GM18517 (cell line): ENCODE results near the gene DAB2IP.
"Not testable (repeated sequence)": the region's sequence is repeated elsewhere in the genome, so short reads cannot be mapped to it uniquely, and the experiment has no call there.

ENCODE experiments used
- ATAC-seq: cut with Tn5 transposase; IDR thresholded peaks from one replicate; pipeline ENCODE4 v1.9.1; 2021; ENCODE audit warnings: mild to moderate bottlenecking, moderate library complexity; ENCODE audit not compliant: unreplicated experiment

The DAB2IP gene

DNA sequence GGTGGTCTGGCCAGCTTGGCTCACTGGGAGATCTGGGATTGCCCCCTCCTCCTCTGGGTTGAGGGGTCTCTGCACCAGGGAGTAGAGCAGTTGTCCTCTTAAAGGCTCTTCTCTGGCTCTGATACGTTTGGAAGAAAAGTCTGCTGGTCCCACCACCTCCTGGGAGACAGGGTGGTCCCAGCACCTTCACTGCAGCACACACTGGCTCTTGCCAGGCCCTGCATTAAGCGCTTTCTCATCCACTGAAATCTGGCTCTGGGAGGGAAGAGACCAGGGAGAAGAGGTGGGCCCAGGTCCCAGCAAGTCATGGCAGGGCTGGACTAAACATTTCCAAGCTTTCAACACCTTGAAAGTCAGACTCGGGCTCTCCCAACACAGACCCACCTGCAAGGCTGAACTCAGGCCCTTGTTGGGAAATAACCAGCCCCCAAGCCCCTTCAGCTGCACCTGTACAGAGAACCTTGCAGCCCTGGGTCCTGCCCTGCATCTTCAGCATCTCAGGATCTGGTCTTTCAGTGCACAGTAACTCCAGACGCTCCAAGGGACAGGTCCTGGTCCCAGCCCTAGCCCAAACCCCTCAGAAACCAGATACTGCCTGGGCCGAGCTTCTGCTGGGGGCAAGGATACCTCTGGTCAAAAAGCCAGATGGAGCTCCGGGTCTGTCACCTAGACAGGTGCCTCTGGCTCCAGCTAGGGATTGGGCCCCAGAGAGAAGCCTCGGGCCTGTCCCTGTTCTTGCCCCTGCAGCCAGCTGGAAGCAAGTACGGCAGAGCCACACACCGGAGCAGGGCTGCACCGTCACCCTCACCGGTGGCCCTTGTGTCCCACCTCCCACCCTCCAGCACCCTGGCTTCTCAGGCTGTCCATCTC is 134.5 kb downstream of the DAB2IP start:
- ATAC-seq, result no peak

- no peak for ATAC-seq
These were observed 135.1 kb downstream of the DAB2IP start for GRCh38 chr9:121786543-121786948.

- no peak for ATAC-seq
These were observed 135.6 kb downstream of the DAB2IP start for GRCh38 chr9:121786998-121787422.

DNA sequence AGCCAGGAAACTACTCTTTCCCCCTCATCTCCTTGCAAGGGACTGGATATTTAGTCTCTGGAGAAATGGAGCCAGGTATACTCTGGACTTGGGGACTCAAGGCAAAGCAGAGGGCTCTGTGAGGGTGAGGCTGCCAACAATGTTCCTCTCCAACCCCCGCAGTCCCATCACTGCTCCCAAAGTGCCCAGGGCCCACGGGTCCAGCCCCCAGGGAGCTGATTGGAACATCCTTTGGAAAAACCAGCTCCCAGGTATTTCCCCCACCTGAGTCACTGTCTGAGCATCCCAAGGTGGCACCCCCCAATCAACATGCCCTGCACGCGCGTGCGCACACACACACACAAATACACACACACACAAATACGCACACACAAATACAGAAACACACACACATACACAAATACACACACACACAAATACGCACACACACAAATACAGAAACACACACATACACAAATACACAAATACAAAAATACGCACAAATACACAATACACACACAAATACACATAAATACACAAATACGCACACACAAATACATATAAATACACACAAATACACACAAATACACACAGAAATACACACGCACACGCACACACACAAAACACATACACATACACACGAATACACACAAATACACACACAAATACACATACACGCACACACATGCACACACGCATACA is 137.4 kb downstream of the DAB2IP start:
- ATAC-seq, result no peak

DNA sequence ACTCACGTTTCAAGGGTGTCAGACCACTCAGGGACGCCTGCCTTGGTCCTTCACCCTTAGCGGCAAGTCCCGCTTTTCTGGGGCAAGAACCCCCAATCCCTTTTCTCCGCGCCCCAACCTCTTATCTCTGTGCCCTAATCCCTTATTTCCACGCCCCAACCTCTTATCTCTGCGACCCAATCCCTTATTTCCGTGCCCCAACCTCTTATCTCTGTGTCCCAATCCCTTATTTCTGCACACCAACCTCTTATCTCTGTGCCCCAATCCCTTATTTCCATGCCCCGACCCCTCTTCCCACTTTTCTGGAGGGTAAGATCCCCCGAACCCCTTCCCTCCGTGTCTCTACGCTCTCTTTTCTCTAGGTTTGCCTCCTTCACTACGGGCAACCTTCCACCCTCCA is 139.4 kb downstream of the DAB2IP start:
- no peak for ATAC-seq

GRCh38 chr9:121792476-121792875 is 141.0 kb downstream of the DAB2IP start:
- ATAC-seq, result not testable (repeated sequence)

DNA sequence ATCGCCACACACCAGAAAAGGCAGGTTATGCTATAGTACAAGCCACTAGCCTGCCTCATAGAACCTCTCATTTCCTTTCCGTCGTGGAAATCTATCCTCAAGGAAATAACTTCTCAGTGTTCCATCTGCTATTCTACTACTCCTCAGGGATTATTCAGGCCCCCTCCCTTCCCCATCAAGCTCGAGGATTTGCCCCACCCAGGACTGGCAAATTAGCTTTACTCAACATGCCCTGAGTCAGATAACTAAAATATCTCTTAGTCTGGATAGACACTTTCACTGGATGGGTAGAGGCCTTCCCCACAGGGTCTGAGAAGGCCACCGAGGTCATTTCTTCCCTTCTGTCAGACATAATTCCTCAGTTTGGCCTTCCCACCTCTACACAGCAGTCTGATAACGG is 142.9 kb downstream of the DAB2IP start:
- ATAC-seq, result not testable (repeated sequence)

DNA sequence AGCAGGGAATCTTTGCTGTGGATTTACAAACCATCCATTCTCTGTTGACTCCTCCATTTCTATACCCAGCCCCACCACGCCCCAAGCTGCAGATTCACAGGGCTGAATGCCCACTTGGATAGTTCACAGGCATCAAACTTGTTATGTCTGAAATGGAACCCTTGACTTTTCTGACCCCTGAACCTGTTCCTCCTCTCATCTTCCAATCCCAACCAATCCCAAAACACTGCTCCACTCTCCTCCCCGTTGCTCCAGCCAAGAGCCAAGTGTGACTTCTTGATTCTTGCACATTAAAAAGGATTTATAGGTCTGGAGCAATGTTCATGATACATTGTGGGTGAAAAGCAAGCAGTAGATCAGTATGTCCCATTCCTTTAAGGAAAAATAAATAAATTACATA is 145.6 kb downstream of the DAB2IP start:
- no peak for ATAC-seq

DNA sequence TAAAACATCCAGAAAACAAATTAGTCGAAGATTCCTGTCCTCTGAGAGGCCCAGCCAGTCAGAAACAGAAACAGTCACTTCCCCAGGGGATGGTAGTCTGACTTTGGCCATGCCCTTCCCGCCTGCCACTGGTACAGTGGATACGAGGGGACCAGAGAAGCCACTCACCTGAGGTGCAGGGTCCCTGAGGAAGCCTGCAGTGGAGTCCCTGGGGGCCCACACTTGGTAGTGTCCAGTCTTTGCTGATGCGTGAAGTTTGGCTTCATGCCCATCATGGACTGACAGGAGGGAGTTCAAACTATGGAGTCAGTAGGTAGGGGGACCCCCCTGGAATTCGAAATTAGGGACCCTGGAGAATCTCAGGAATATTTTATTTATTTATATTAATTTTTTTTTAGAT is 147.5 kb downstream of the DAB2IP start:
- ATAC-seq, result no peak

- no peak for ATAC-seq
These were observed 148.9 kb downstream of the DAB2IP start for GRCh38 chr9:121800376-121800775.

DNA sequence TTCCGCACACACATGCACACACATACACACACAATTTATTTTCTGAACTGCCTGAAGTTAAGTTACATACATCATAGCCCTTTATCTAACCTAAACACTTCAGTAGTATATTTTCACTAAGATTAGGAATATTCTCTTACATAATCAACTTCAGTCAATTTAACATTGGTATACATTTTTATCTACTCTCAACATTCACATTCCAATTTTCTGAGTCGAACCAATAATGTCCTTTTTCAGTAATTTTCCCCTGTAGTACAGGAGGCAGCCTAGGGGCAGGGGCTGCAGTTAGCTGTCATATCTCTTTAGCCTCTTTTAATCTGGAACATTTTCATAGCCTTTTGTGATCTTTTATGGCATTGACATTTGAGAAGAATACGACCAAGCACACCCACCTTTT is 150.1 kb downstream of the DAB2IP start:
- no peak for ATAC-seq

DNA sequence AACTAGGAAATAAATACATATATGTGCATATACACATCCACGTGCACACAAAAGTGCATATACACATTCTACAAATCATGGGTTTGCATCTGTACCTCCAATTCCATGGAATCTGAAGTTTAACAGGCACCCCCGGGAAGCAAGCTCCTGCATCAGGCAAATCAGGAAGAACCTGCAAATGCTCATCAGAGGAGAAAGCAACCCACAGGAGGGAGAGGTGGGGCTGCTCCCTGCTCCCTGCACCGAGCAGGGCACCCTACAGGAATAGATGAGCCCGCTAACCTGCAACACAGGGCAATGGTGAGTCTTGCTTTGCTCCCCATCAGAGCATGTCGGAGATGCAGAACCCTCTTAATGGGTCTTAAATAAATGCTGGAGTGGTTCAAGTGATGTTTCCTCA is 151.3 kb downstream of the DAB2IP start:
- no peak for ATAC-seq

DNA sequence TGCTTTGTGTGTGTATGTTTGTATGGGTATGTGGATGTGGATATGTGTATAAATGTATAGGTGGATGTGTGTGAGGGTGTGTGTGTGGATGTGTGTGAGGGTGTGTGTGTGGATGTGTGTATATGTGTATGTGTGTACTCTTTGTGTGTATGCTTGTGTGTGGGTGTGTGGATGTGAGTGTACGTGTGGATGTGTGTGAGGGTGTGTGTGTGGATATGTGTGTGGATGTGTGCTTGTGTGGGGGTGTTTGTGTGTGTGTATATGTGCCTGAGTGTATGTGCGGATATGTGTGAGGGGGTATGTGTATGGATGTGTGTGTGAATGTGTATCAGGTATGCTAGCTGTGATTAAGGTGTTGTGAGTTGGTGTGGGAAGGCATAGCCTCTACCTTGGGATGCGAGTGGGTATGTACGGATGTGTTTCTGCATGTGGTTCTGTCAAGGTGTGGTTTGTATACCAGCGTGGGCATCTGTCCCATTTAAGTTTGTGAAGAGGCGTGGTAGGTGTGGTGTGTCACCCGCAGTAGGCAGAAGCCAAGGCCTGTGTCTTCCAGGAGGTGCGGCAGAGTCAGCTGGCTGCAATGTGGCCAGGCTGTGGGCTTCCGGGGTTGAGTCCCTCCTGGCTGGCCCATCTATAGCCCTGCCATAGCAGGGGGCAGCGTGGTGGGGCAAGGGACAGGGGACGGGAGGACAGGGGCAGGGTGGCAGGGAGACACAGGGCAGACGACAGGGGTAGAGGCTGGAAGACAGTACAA is 155.8 kb downstream of the DAB2IP start:
- no peak for ATAC-seq

DNA sequence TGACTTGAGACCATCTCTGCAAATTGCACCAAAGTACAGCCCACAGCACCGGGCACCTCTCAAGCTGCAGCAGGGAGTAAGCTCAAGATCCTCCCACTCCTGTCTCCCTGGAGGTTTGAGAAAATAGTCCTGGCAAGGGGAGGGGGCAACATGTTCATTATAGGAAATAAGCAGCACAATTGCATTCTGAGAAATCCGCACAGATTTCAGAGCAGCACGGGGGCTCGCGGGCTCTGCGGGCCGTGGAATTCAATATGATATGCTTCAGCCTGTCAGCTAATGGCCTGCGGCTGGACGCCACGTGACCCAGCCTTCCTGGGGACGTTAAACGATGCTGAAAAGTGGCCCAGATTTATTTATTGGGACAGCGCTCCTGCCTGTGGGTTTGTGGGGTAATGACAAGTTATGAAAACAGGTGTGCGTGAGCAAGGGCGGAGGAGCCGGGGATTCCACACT is 156.4 kb downstream of the DAB2IP start:
- no peak for ATAC-seq

- ATAC-seq, result no peak
These were observed 157.3 kb downstream of the DAB2IP start for GRCh38 chr9:121808781-121809180.

- ATAC-seq, result no peak
These were observed 158.1 kb downstream of the DAB2IP start for GRCh38 chr9:121809356-121810050.

- no peak for ATAC-seq
These were observed 159.1 kb downstream of the DAB2IP start for GRCh38 chr9:121810489-121810888.

GRCh38 chr9:121811140-121811539 is 159.7 kb downstream of the DAB2IP start:
- no peak for ATAC-seq

DNA sequence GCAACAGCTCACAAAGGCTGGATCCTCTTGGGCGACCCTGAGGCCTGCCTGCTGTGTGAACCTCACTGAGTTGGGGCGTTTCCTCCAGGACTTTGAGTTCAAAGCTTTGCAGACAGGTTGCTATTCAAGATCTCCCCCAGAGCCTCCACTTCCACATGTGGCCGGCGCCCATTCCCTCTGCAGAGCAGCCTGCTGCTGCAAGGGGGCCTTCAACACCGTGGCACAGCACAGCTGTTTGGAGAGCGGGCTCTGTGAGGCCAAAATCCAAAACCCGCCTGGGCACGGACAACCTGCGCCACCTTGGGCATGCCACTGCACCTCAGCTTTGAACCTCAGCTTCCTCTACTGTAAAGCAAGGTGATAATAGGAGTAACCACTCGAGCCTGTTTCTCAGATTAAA is 160.3 kb downstream of the DAB2IP start:
- ATAC-seq, result no peak

DNA sequence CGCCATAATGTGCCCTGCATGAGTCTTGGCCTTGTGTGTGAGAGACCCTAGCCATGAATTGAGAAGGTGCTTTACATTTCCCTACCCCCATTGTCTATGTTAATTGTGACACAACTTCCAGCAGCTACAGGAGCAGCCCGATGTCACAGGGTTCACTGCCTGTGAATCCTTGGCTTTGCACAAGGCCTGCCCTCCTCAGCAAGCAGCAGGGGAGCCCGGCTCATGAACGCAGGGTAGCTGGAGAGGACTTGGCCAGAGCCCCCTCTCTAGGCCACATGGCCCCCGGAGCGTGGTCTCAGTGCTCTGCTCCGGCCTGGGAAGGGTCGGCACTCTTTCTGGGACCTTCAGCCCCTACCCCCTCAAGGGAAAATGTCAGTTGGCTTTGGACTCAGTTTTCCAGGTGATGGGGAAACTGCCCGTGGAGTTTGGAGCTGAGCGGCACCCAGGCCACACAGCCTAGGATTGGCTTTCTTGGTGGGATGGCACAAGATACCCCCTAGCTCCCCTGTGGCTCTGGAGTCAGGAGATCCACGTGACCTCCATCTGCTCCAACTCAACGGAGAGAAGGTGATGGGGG is 160.8 kb downstream of the DAB2IP start:
- ATAC-seq, result no peak
